ENCODE results near the gene PTPRM. TPM values are rescaled to one million over a fixed set of nuclear protein-coding genes. Genes with fewer than 3 reads are reported as not detected.

PTPRM gene
- total and polyA plus RNA-seq, 2 donors, result 37.3 to 55.6 TPM

DNA sequence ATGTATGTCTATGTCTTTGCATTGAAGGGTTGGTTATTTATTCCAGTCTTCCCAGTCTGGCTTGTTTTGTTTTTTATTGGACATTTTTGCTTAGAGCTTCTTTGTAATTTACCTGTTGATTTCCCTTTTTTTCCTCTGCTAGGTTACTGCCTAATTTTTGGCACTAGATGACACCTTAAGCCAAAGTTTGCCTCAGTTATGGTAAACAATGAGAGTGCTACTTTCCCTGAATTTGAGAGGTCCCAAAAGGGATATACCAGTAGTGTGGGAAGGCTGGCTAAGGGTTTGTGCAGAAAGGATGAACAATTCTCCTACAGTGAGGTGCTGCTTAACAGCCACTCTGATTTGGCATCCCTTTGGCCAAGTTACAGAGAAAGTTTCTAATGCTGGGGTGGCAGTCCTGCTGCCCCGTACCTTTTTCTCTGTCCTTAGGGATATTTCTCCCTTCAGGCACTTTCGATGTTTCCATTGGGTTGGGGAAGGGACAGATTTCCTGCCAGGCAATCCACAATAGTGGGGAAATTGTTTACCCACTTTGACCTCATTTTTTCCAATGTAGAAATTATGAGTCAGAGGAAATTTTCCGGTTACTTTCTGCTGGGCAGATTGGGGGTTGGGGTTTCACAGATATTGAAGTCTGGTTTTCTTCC, 354.9 kb downstream of the PTPRM start:
- WGBS, result 97% methylated on average over 3 of the region's 3 CpGs
- Histone ChIP-seq H3K27ac (ENCODE audit: low read depth in 1 of 2, low read length in 1 of 2) (no peak overlapping the region), H3K9me3 (ENCODE audit: control insufficient read depth in 2 of 2, insufficient read depth in 1 of 2, low read length in 1 of 2) (no peaks in the 10 kb centered on the region), H3K4me3 (ENCODE audit: low read length in 2 of 2) (no peak overlapping the region), H3K36me3 (ENCODE audit: control insufficient read depth in 2 of 2, insufficient read depth in 2 of 2, low read length in 1 of 2) (peaks cover 0 to 1% of the 10 kb centered on the region in 2 donors), H3K27me3 (ENCODE audit: control insufficient read depth in 2 of 2, insufficient read depth in 1 of 2, low read length in 1 of 2) (no peaks in the 10 kb centered on the region), H3K4me1 (ENCODE audit: control insufficient read depth in 2 of 2, insufficient read depth in 2 of 2, low read length in 2 of 2) (no peaks in the 10 kb centered on the region)
- no peak for DNase-seq (ENCODE audit: low read depth in 6 of 9, low spot score in 9 of 9)

DNA sequence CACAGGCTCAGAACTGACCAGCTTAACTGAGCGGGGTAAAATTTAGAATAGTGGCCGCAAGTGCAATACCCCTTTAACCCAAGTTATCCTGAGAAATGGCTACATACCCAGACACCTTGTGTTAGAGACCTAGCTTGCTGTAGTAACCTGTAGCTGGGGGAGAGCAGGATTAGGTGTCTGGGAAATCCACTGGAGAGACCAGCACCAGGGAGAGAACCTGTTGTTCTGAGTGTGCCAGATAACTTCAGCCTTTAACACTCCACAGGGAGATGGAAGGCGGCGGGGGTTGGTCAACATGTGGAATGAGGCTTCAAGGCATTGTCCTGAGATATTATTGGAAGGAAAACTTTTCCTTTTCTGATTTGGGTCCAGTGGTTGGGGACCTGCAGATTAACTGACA, 356.0 kb downstream of the PTPRM start:
- DNase-seq (ENCODE audit: low read depth in 6 of 9, low spot score in 9 of 9), result no peak
- Histone ChIP-seq H3K36me3 (ENCODE audit: control insufficient read depth in 2 of 2, insufficient read depth in 2 of 2, low read length in 1 of 2) (peaks cover 0 to 6% of the 10 kb centered on the region in 2 donors), H3K27me3 (ENCODE audit: control insufficient read depth in 2 of 2, insufficient read depth in 1 of 2, low read length in 1 of 2) (no peaks in the 10 kb centered on the region), H3K9me3 (ENCODE audit: control insufficient read depth in 2 of 2, insufficient read depth in 1 of 2, low read length in 1 of 2) (no peaks in the 10 kb centered on the region), H3K27ac (ENCODE audit: low read depth in 1 of 2, low read length in 1 of 2) (no peak overlapping the region), H3K4me1 (ENCODE audit: control insufficient read depth in 2 of 2, insufficient read depth in 2 of 2, low read length in 2 of 2) (no peaks in the 10 kb centered on the region), H3K4me3 (ENCODE audit: low read length in 2 of 2) (no peak overlapping the region)
- 99% methylated on average over 4 of the region's 4 CpGs for WGBS

DNA sequence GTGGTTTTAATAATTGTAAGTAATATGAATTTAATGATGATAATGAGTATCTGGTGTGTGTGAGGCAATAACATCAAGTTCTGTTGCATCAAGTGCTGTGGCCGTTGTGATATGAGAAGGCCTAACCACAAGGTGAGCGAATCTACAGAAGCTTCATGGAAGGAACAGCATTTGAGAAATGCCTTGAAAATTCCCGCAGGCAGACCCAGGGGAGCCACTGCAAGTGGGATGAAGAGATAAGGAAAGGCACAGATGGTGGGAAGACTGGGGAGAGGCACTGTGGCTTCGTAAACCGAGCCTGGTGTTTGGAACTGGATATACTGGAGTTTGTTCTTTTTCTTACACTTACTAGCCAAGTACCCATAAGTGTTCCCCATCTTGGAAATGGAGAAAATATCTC, 357.5 kb downstream of the PTPRM start:
- no peaks in the 10 kb centered on the region for H3K27me3 ChIP-seq (ENCODE audit: control insufficient read depth in 2 of 2, insufficient read depth in 1 of 2, low read length in 1 of 2)
- H3K4me3 ChIP-seq (ENCODE audit: low read length in 2 of 2), result no peak overlapping the region
- no peak for DNase-seq (ENCODE audit: low read depth in 6 of 9, low spot score in 9 of 9)
- no peak overlapping the region for H3K27ac ChIP-seq (ENCODE audit: low read depth in 1 of 2, low read length in 1 of 2)
- peaks cover 0 to 6% of the 10 kb centered on the region in 2 donors for H3K36me3 ChIP-seq (ENCODE audit: control insufficient read depth in 2 of 2, insufficient read depth in 2 of 2, low read length in 1 of 2)
- no peaks in the 10 kb centered on the region for H3K4me1 ChIP-seq (ENCODE audit: control insufficient read depth in 2 of 2, insufficient read depth in 2 of 2, low read length in 2 of 2)
- WGBS, result 86% methylated on average over 5 of the region's 5 CpGs
- H3K9me3 ChIP-seq (ENCODE audit: control insufficient read depth in 2 of 2, insufficient read depth in 1 of 2, low read length in 1 of 2), result no peaks in the 10 kb centered on the region

DNA sequence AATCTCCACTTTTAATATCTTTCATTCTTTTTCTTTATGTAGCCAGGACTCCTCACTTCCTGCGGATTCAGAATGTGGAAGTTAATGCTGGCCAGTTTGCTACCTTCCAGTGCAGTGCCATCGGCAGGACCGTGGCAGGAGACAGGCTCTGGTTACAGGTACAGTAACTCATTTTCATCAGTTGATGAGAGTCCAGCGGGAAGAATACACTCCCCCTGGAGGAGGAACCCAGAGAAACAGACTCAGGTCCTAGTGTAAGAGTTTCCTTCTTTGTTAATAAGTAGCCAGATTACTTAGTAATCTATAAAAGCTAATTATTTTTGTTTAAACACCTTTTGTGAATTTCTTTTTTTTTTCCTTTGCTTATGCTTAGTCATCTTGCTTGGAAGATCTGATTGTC, 359.4 kb downstream of the PTPRM start:
- no peak overlapping the region for H3K4me3 ChIP-seq (ENCODE audit: low read length in 2 of 2)
- H3K9me3 ChIP-seq (ENCODE audit: control insufficient read depth in 2 of 2, insufficient read depth in 1 of 2, low read length in 1 of 2), result no peaks in the 10 kb centered on the region
- H3K27me3 ChIP-seq (ENCODE audit: control insufficient read depth in 2 of 2, insufficient read depth in 1 of 2, low read length in 1 of 2), result no peaks in the 10 kb centered on the region
- no peaks in the 10 kb centered on the region for H3K4me1 ChIP-seq (ENCODE audit: control insufficient read depth in 2 of 2, insufficient read depth in 2 of 2, low read length in 2 of 2)
- DNase-seq (ENCODE audit: low read depth in 6 of 9, low spot score in 9 of 9), result peak in 1 of 9 donors; percentile 19
- peaks cover 0 to 6% of the 10 kb centered on the region in 2 donors for H3K36me3 ChIP-seq (ENCODE audit: control insufficient read depth in 2 of 2, insufficient read depth in 2 of 2, low read length in 1 of 2)
- WGBS, result 79% methylated on average over 4 of the region's 4 CpGs
- H3K27ac ChIP-seq (ENCODE audit: low read depth in 1 of 2, low read length in 1 of 2), result no peak overlapping the region

DNA sequence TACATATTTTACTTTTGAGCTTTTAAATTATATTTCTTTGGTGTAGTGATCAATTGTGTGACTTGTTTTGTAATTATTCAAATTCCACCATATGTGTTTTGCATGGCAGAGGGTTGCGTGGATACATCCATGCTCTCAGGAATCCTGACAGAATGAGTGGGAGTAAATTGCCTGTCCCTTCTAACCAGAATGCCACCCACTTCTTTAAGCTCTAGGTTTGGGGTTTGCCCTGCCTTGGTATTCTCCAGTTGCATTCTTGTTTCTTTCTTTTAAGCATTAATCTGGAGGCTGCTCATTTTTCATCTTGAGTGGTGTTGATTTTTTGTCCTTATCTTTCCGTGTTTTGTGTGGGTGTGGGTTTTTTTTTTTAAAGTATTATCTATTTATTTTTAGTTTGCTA, 360.0 kb downstream of the PTPRM start:
- no peak for DNase-seq (ENCODE audit: low read depth in 6 of 9, low spot score in 9 of 9)
- 90% methylated on average over 2 of the region's 2 CpGs for WGBS
- no peak overlapping the region for H3K27ac ChIP-seq (ENCODE audit: low read depth in 1 of 2, low read length in 1 of 2)
- no peaks in the 10 kb centered on the region for H3K27me3 ChIP-seq (ENCODE audit: control insufficient read depth in 2 of 2, insufficient read depth in 1 of 2, low read length in 1 of 2)
- no peaks in the 10 kb centered on the region for H3K4me1 ChIP-seq (ENCODE audit: control insufficient read depth in 2 of 2, insufficient read depth in 2 of 2, low read length in 2 of 2)
- peaks cover 0 to 6% of the 10 kb centered on the region in 2 donors for H3K36me3 ChIP-seq (ENCODE audit: control insufficient read depth in 2 of 2, insufficient read depth in 2 of 2, low read length in 1 of 2)
- H3K9me3 ChIP-seq (ENCODE audit: control insufficient read depth in 2 of 2, insufficient read depth in 1 of 2, low read length in 1 of 2), result no peaks in the 10 kb centered on the region
- no peak overlapping the region for H3K4me3 ChIP-seq (ENCODE audit: low read length in 2 of 2)

DNA sequence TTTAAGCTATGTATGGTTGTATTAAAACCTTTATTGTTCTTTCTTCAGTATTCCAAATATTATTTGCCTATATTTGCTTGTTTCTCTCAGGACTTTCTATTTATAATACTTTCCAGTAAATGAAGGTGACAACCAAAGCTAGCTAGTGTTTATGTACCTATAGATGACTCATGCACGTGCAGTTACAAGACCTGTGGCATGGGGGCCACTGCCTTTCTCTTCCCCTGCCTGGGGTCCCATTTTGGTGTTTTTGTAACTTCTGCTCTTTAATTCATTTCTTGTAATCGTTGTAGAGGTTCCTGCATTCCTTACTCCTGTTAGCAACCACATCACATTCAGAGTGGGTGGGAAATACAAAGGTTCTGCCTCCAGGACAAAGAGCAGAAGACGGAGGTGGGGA, 364.6 kb downstream of the PTPRM start:
- 85% methylated on average over 3 of the region's 3 CpGs for WGBS
- Histone ChIP-seq H3K4me3 (ENCODE audit: low read length in 2 of 2) (no peak overlapping the region), H3K27ac (ENCODE audit: low read depth in 1 of 2, low read length in 1 of 2) (no peak overlapping the region), H3K9me3 (ENCODE audit: control insufficient read depth in 2 of 2, insufficient read depth in 1 of 2, low read length in 1 of 2) (peaks cover 0 to 6% of the 10 kb centered on the region in 2 donors), H3K36me3 (ENCODE audit: control insufficient read depth in 2 of 2, insufficient read depth in 2 of 2, low read length in 1 of 2) (peaks cover 0 to 6% of the 10 kb centered on the region in 2 donors), H3K4me1 (ENCODE audit: control insufficient read depth in 2 of 2, insufficient read depth in 2 of 2, low read length in 2 of 2) (no peaks in the 10 kb centered on the region), H3K27me3 (ENCODE audit: control insufficient read depth in 2 of 2, insufficient read depth in 1 of 2, low read length in 1 of 2) (no peaks in the 10 kb centered on the region)
- DNase-seq (ENCODE audit: low read depth in 6 of 9, low spot score in 9 of 9), result no peak

DNA sequence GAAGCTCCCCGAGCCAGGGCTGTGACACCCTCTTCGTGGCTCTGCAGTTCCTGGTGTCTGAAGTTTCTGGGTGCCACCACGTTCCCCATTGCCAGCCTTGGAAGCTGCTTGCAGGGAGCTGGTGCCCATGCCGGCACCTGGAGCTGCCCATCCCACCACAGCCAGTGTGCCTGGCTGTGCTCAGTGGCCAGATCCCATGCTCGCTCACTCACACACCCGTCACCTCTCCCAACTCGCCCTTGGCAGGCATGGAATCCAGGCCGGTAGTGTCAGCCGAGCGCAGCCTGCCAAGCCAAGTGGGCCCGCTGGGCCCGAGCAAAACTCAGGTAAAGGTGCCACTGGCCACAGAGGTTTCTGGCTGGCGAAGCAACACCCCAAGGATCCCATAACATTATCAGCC, 370.2 kb downstream of the PTPRM start:
- no peak for DNase-seq (ENCODE audit: low read depth in 6 of 9, low spot score in 9 of 9)
- H3K4me3 ChIP-seq (ENCODE audit: low read length in 2 of 2), result no peak overlapping the region
- H3K36me3 ChIP-seq (ENCODE audit: control insufficient read depth in 2 of 2, insufficient read depth in 2 of 2, low read length in 1 of 2), result peaks cover 0 to 5% of the 10 kb centered on the region in 2 donors
- no peaks in the 10 kb centered on the region for H3K4me1 ChIP-seq (ENCODE audit: control insufficient read depth in 2 of 2, insufficient read depth in 2 of 2, low read length in 2 of 2)
- peaks cover 0 to 6% of the 10 kb centered on the region in 2 donors for H3K9me3 ChIP-seq (ENCODE audit: control insufficient read depth in 2 of 2, insufficient read depth in 1 of 2, low read length in 1 of 2)
- WGBS, result 92% methylated on average over 13 of the region's 13 CpGs
- no peaks in the 10 kb centered on the region for H3K27me3 ChIP-seq (ENCODE audit: control insufficient read depth in 2 of 2, insufficient read depth in 1 of 2, low read length in 1 of 2)
- no peak overlapping the region for H3K27ac ChIP-seq (ENCODE audit: low read depth in 1 of 2, low read length in 1 of 2)

DNA sequence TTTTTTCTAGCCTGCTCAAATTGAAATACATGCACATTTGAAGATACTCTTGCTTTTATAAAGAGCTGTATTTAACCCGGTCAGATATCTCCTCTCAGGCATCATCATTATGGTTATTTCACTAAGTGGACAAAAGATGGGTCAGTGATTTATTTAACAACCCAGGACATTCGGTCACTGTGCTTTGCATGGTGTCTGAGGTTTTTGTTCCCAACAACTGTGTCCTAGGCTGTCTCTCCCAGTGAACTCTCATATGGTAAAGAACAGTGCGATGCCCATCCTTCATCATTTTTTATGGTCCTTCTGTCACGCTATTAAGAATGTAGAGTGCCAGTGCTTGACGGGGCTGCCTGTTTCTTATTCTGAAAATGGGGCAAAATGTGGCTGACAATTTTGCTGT, 372.4 kb downstream of the PTPRM start:
- H3K4me3 ChIP-seq (ENCODE audit: low read length in 2 of 2), result no peak overlapping the region
- H3K27ac ChIP-seq (ENCODE audit: low read depth in 1 of 2, low read length in 1 of 2), result no peak overlapping the region
- H3K27me3 ChIP-seq (ENCODE audit: control insufficient read depth in 2 of 2, insufficient read depth in 1 of 2, low read length in 1 of 2), result no peaks in the 10 kb centered on the region
- H3K4me1 ChIP-seq (ENCODE audit: control insufficient read depth in 2 of 2, insufficient read depth in 2 of 2, low read length in 2 of 2), result no peaks in the 10 kb centered on the region
- H3K36me3 ChIP-seq (ENCODE audit: control insufficient read depth in 2 of 2, insufficient read depth in 2 of 2, low read length in 1 of 2), result peaks cover 0 to 5% of the 10 kb centered on the region in 2 donors
- WGBS, result 98% methylated on average over 5 of the region's 5 CpGs
- DNase-seq (ENCODE audit: low read depth in 6 of 9, low spot score in 9 of 9), result no peak
- peaks cover 0 to 6% of the 10 kb centered on the region in 2 donors for H3K9me3 ChIP-seq (ENCODE audit: control insufficient read depth in 2 of 2, insufficient read depth in 1 of 2, low read length in 1 of 2)

DNA sequence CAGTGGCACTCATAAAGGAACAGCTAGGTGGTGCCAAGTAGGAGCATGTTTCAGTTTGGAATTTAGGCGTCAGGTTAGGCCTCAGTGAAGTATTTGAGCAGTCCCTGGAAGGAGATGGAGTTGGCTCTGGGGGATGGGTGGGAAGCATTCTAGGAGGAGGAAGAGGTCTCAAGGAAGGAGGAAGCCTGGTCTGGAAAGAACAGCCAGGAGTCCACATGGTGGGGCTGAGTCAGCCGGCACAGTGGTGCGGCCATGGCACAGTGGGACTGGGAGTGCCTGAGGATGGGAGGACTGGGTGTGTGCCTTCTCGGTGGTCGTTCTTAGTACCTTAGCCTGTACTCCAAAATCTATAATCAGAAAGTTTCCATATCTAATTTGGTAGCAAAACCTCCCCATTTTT, 373.3 kb downstream of the PTPRM start:
- H3K27me3 ChIP-seq (ENCODE audit: control insufficient read depth in 2 of 2, insufficient read depth in 1 of 2, low read length in 1 of 2), result no peaks in the 10 kb centered on the region
- no peaks in the 10 kb centered on the region for H3K4me1 ChIP-seq (ENCODE audit: control insufficient read depth in 2 of 2, insufficient read depth in 2 of 2, low read length in 2 of 2)
- H3K36me3 ChIP-seq (ENCODE audit: control insufficient read depth in 2 of 2, insufficient read depth in 2 of 2, low read length in 1 of 2), result peaks cover 0 to 5% of the 10 kb centered on the region in 2 donors
- 98% methylated on average over 5 of the region's 5 CpGs for WGBS
- DNase-seq (ENCODE audit: low read depth in 6 of 9, low spot score in 9 of 9), result no peak
- H3K27ac ChIP-seq (ENCODE audit: low read depth in 1 of 2, low read length in 1 of 2), result no peak overlapping the region
- no peak overlapping the region for H3K4me3 ChIP-seq (ENCODE audit: low read length in 2 of 2)
- H3K9me3 ChIP-seq (ENCODE audit: control insufficient read depth in 2 of 2, insufficient read depth in 1 of 2, low read length in 1 of 2), result peaks cover 0 to 6% of the 10 kb centered on the region in 2 donors
